GM18507 (cell line): Measurements from ENCODE around the gene SLC35C1.
A peak's percentile ranks its signal among the peaks of the same experiment; 100 is the strongest.

ENCODE experiments used
- DNase-seq: peaks from one replicate; pipeline ENCODE4 v3.0.0; 2011; ENCODE audit warnings: low read depth; ENCODE audit not compliant: insufficient read length; ENCODE audit errors: extremely low spot score
- FAIRE-seq: peaks from 2 replicates; lab custom pipeline; 2011; peaks lifted over from hg19 to GRCh38; lab: Jason Lieb, UNC

The SLC35C1 gene

DNA sequence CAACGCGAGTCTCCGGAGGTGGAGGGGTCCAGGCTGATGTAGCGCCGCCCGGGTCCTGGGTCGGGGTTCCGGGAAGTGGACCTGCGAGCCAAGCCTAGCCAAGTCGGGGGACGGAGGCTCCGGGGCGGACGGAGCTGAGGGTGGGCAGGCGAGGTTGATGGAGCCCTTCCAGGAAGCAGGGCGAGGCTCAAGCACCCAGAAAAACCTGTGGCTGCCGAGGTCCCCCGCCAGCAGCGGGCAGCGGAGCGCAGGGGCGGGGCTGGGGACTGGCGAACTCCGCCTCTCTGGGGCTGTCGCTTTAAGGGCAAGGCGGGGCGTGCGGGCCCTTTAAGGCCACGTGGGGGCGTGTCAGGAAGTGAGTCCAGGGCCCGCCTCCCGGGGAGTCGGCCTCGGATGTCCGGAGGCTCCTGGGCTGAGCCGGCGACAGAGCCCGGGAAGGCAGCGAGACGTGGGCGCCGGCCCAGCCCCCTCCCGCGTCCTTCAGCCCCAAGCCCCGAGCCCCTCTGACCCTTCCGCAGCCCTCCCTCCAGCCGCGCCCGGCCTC, at the start of gene SLC35C1:
Gene SLC35C1 (plus strand): TSS at position 389 of the 544 bp plus-strand sequence. CDS start 653 bp downstream, outside the sequence.
- DNase-seq = peak; percentile 97
- peak; percentile 84 for FAIRE-seq

DNA sequence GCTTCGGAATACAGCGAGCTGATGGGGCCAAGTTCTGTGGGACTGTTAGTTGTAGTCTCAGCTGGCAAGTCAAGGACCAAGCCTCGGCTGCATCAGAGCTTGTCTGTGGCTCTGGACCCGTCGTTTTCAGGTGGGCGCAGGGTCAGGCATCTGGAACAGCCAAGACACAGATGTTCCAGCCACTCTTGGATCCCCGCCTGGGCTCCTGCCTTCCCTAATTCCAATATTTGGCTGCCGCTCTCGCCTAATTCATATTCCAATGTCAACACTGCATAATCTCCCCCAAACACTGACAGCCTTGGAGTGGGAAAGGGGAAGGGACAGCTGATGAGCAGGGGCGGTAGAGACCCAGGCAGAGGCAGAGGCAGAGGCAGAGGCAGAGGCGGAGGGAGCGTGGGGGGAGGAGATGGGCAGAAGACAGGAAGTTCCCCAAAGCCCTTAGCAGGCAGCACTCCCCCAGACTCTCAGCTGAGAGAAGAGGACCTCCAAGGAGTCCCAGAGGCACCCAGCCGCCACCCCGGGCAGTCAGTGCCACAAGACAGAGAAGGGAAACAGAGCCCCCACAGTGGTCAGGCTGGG, 49.6 kb upstream of the SLC35C1 start:
- FAIRE-seq (no peak), DNase-seq (no peak)

DNA sequence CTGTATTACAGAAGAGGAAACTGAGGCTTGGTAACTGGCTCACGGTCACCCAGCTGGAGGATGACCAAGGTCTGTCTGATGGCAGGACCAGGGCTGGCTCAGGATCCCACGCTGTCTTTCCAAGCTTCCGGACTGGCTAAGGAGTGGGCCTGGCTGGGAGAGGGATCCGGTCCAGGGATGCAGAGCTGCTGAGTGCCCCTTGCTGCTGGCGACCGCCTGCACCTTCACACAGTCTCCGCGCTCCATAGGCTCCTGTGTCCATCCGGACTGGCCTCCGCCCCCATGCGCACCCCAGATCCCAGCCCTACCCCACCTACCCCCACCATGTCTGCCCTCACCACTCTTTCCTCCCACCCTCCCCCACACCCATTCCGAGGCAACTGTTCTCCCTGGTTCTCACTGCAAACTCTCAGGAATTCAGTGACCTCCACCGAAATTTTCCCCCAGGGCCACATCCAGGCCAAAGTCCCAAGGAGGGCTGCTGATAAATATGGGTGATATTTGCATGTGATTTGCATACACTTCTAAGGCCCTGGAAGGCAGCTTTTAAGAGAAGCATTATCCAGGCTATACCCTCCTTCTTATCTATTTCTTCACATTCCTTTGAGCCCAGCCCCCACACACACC, 48.5 kb upstream of the SLC35C1 start:
- FAIRE-seq (no peak), DNase-seq (no peak)

DNA sequence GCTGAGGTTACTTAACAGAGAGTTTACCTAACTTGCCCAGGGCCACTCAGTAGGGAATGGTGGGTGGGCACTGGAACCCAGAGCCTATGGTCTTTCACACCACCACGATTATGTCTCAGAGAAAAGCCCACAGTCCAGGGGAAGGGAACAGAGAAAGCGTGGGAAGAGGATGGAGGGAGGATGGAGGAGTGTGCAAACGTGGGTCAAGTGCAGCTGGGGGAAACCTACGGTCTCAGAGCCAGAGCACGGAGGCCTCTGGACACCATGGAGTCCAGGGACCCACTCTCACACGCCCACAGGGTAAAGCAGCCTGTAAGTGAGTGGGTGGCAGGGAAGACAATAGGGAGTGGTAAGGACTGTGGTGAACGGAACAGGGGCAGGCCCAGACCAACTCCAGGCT, 47.3 kb upstream of the SLC35C1 start:
- no peak for FAIRE-seq
- DNase-seq = no peak

DNA sequence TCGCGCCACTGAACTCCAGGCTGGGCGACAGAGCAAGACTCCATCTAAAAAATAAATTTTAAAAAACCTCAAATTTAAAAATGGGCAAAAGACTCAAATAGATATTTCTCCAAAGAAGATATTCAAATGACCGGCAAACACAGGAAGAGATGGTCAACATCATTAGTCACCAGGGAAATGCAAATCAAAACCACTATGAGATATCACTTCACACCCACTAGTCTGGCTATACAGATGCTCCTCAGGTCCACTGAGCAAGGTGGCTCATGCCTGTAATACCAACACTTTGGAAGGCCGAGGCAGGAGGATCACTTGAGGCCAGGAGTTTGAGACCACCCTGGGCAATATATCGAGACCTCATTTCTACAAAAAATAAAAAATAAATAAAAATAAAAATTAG, 43.3 kb upstream of the SLC35C1 start:
- DNase-seq (no peak), FAIRE-seq (no peak)

DNA sequence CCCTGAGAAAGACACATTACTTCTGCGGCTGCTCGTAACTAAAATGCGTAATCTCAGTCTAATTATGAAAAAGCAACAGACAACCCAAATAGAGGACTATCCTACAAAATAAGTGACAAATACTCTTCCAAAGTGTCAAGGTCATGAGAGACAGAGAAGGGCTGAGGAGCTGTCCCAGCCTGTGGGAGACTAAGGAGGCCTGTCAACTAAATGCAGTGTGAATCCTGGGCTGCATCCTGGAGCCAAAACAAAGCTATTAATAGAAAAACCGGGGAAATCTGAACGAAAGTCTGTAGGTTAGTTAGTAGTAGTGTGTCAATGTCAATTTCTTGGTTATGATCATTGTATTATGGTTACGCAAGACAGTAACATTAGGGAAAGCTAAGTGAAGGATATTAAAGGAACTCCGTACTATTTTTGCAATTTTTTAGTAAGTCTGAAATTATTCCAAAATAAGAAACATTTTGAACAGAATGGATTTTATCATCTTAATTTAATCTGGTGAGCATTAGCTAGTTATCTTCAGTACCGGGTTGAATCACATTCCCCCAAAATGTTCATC, 39.8 kb upstream of the SLC35C1 start:
- DNase-seq (no peak), FAIRE-seq (no peak)

DNA sequence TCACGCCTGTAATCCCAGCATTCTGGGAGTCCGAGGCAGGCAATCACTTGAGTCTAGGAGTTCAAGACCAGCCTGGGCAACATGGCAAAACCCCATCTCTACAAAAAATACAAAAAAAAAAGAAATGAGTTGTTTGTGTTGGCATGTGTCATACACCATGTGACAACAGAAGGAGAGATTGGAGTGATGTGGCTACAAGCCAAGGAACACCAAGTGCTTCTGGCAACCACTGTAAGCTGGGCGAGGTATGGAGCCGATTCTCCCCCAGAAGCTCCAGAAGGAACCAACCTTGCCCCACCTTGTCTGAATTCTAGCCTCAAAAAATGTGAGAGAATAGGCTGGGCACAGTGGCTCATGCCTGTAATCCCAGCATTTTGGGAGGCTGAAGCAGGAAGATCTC, 39.1 kb upstream of the SLC35C1 start:
- FAIRE-seq (no peak), DNase-seq (no peak)

DNA sequence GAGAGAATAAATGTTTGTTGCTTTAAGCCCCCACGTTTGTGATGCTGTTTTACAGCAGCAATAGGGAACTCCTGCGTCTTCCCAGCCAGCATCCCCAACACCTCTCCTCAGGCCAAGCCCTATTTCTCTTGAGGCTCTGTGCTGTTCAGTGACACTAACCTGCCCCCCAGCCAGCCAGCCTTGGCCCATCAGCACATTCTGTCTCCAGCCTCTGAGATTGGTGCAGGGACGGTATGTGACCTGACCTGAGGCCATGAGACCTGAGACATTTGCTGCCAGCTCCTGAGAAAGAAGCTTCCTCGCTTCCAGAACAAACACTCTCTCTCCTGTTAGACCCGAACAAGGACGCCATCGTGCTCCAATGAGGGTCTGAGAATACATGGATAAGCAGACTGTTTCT, 38.5 kb upstream of the SLC35C1 start:
- DNase-seq (no peak), FAIRE-seq (no peak)

DNA sequence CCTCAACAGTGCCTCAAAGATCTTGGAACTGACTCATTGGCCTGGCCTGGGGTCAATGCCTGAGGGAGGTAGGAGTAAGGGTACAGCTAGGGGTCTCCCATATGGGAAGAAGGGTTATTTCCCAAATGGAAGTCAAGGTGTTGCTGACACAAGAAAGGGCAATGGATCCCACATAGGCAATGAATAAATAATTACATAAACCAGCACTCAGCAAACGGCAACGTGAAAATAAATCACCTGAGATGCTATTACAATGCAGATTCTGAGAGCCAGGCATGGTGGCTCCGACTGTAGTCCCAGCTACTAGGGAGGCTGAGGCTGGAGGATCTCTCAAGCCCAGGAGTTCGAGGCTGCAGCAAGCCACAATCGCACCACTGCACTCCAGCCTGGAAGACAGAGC, 36.5 kb upstream of the SLC35C1 start:
- FAIRE-seq = no peak

DNA sequence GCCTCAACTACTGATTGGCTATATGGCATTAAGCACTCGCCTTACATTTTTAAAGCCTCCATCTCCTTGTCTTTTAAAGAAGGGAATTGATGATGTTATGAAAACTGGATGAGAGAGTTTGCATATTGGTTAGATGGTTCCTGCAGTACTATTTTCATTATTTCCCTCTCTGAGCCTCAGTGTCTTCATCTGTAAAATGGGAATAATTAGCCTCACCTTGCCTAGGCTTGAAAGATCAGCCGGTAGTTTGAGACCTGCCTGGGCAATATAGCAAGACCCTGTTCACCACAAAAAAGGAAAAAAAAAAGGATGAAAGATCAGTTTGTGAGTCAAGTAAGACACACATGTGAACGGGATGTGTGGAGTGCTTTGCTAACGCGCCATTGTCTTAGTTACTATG, 35.0 kb upstream of the SLC35C1 start:
- DNase-seq (no peak), FAIRE-seq (no peak)

More for the DNA sequence above, 36.5 kb upstream of the SLC35C1 start:
- no peak for DNase-seq

DNA sequence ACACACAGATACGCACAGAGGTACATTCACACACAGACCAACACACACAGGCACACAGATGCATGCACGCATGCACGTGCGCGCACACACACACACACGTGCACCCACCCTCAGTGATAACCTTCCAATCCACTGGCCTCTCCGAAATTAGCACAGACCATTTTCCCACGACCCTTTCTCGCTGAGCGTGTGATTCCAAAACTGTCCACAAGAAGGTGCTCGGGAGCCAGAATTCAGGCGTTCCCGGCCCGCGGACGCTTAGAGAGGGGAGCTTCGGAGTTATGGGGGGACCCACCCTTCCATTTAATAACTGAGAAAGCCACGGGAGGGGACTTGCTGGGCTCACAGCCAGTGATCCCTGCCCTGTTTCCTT, 33.8 kb upstream of the SLC35C1 start:
- DNase-seq = peak; percentile 26
- FAIRE-seq = peak; percentile 83

DNA sequence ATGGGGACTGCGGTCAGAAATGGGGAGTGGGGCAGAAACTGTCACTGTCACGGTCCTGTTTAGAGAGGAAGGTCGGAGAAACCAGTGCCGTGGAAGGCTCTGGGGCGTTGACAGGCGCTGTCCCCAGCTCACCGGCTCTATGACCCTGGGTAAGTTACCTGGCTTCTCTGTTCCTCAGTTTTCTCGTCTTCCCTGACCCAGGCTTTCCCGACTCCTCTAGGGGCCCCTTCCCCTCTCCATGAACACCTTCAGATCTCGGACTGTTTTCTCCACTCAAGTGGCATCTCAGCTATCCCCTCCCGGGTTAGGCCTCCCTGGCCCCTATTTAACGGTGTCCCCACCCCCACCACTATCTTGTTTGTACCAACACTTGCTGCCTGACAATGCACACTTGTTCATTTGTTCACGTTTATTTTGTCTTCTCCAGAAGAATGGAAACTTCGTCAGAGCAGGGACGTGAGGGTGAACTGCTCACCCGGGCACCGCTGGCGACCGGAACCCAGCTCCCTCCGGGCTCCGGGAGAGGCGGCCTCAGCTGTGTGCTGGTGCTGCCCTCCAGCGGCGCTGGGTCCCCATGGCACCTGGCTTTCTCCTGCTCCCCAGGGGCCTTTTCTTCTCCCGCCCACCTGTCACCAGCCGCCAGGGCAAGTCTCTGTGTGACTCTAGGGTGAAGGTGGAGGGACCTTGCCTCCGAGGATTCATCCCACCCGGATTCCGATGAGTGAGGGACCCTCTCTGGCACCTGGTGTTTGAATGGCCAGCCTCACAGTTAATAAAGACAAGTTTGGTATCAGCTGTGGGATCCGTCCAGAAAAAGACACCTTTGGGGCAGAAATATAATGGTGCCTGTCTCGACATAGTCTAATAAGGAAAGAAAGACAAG, 33.1 kb upstream of the SLC35C1 start:
- peak; percentile 83 for DNase-seq

DNA sequence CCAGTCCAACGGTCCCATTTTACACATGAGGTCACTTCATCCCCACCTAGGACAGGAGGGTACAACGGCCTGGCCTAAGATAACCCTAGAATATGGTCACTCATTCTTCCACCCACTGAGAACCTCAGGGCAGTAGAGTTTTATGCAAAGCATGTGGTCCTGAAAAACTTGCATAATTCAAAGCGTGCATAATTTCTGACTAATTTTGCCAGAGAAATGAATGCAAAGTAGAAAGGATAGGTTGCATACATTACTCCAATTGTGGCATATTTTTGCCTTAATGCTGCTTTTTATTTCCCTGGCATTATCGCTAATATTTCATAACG, 32.5 kb upstream of the SLC35C1 start:
- FAIRE-seq (no peak), DNase-seq (no peak)

More for the DNA sequence above, 33.1 kb upstream of the SLC35C1 start:
- no peak for FAIRE-seq

DNA sequence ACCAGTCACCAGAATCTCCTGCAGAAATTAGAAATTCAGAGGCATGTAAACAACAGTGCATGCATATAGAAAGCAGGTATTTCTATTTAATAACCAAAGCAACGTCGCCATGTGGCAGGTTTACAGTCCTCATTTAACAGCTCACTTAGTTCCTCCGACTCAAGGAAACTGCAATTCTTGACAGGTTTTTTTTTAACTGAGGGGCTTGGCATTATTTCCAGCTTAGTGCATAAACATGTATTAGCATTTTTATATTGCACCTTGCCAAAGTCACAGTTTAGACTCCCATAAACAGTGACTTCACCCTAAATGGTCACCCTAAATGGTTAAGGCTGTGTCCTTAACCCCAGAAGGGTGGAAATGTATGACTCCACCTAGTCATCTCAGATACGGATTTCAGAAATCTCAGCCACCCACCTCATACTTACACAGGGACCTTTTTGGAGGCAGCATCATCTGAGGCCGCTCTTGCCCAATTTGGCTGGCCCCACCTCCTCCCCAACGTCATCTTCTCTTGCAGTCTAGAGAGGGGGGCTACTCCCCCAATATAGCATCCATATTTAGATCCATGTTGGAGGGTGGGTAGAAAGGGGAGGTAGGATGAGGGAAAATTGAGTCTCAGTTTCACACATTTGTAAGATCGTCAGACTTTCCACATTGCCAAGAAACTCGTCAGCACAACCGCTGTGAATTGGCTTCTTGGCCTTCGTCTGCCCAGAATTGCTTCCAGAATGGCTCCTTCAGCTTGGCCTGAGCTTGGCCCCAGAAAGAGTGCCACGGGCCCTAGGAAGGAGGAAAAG, 31.8 kb upstream of the SLC35C1 start:
- FAIRE-seq (no peak), DNase-seq (no peak)

DNA sequence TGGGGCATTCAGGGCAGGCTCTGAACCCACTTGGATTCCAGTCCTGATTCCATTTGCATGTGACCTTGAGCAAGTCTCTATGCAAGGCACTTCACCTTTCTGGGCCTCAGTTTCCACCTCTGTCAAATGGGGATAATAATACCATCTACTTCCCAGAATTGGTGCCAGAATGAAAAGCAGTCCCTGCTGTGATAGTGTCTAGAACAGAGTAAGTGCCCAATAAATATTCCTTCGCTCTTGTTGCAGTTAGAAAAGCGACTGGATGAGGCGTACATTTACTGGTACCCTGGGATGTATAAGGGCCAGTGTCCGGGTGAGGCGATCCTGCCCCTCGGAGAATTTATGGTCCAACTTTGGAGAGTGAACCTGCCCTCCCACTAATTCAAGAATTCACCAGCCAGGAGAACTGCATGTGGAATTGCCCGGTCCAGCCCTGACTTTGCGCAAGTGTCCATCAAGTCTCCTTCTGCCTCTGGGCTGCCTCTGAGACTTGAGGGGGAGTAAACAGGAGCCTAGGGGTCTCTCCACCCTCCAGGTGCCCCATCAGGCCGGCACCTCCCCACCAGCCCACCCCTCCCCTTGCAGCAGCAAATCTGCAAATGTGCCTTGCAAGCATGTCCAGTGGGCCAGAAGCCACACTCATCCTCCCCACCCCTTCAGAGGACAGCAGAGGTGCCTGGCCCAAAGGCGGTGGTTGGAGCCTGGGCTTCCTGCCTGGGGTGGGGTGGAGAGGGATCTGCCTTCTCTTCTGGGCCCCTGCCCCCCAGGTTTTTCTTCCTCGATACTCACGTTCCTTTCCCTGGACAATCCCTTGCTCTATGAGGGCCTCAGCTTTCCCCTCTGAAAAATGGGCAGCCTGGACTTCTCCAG, 30.9 kb upstream of the SLC35C1 start:
- DNase-seq (no peak), FAIRE-seq (no peak)

DNA sequence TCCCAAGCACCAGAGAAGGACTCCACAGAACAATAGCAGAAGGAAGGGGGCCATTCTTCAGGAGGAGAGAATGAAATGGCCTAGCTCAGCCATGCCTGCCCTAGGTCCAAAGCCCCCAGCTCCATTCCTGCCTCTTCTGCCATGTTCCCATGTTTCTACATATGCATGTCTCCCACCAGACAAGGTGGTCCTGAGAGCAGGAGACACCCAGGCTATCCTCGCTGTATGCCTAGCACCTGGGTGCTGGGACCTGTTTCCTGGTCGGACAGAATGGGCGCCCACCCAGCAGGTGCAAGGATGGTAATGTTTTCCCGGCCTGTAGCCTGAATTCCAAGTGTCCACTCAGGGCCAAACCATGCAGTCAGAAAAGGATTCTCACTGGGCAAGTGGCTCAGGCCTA, 30.2 kb upstream of the SLC35C1 start:
- no peak for DNase-seq
- FAIRE-seq = no peak

DNA sequence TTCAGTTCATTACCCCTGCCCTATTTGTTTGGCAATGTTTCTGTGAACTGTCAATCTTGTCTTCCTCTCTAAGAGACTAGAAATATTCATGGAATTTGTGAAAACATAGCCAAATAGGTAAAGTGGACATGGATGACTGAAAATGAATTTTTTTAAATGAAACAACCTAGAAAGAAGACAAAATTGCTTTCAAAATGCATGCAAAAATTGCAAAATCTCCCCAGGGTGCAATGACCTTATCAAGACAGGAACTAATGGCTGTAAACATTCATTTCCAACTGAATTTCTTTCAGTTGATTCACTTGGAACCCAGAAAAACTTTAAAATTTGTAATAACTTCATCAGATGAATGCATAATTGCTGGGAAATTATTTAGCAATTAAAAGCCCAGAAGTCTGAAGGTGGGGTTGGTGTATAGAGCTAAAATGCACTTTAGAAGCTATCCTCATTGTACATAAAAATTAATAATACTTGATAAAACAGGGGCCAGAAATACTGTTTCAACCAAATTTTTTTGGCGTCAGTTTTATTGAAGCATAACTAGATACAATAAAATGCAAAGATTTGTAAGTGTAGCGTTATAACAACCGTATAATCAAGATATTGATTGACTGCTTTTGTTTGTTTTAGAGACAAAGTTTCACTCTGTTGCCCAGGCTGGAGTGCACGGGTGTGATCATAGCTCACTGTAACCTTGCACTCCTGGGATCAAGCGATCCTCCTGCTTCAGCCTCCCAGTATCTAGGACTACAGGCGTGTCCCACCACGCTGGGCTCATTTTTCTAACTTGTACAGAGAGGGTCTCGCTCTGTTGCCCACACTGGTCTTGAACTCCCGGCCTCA, 27.6 kb upstream of the SLC35C1 start:
- DNase-seq (no peak), FAIRE-seq (no peak)

DNA sequence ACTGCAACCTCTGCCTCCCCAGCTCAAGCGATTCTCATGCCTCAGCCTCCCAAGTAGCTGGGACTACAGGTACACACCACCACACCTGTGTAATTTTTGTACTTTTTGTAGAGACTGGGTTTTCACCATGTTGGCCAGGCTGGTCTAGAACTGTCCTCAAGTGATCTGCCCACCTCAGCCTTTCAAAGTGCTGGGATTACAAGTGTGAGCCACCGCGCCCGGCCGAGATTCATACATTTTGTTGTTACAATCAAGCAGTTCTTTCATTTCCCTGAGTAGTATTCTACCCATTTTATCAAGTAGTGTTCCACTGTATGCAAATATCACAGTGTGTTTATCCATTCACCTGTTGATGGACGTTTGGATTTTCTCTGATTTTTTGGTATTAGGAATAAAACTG, 26.6 kb upstream of the SLC35C1 start:
- DNase-seq (no peak), FAIRE-seq (no peak)
